ENCODE data around the gene HARS1. TPM values are rescaled to one million over a fixed set of nuclear protein-coding genes. Genes with fewer than 3 reads are reported as not detected.

Gene HARS1
- total and polyA plus RNA-seq, 2 of the 13 experiments (the other 11 are each of a cell fraction or from before 2014, with no cell fraction given): 36.9 to 66.2 TPM

GRCh38 chr5:140674211-140674610 is 17.0 kb downstream of the HARS1 start:
- TF ChIP-seq DBP (CRISPR knock-in tag; IDR thresholded peaks at IDR 0.05; ENCODE audit: not compliant biosample characterization): no peak
- in situ Hi-C loops (cut with HindIII; ENCODE audit: extremely low pct_ligation_motif_present, low pct_unique_long_range_greater_than_20kb) (no loop called here), intact Hi-C loops (cut with micrococcal nuclease; ENCODE audit: unreplicated experiment) (no loop called here)
- Histone ChIP-seq H3K4me1 (ENCODE audit: insufficient read depth, low read length) (no peaks in the 10 kb centered on the region), H3K27ac (ENCODE audit: extremely low read length, insufficient read depth, low read length) (no peak overlapping the region), H3K27me3 (ENCODE audit: control insufficient read depth in 1 of 2, insufficient read depth in 2 of 2, low read length in 2 of 2) (no peaks in the 10 kb centered on the region), H3K36me3 (replicated peaks in 1 of 2; ENCODE audit: control insufficient read depth in 1 of 2, insufficient read depth in 2 of 2, low read length in 2 of 2) (peaks cover 27 to 56% of the 10 kb centered on the region in 2 experiments; a peak in 4 of 5 replicates), H3K4me3 (replicated peaks in 1 of 3; ENCODE audit: insufficient read depth in 1 of 3, low read depth in 2 of 3, low read length in 3 of 3) (no peak overlapping the region), H3K9me3 (ENCODE audit: low read length) (no peaks in the 10 kb centered on the region), H4K20me1 (ENCODE audit: insufficient read depth, low read length) (no peaks in the 10 kb centered on the region), H2AFZ (ENCODE audit: low read length) (no peak overlapping the region), H3K79me2 (ENCODE audit: insufficient read depth, low read length) (no peaks in the 10 kb centered on the region), H3K9ac (ENCODE audit: insufficient read depth, low read depth, low read length) (no peak overlapping the region), H3K4me2 (ENCODE audit: low read depth, low read length) (no peak overlapping the region)
- ATAC-seq (peak; percentile 21), FAIRE-seq (no peak), DNase-seq (ENCODE audit: low spot score) (no peak)
- ChIA-PET CTCF (ENCODE audit: low intra/inter-chr PET ratio, low total read pairs) (no interaction called here), POLR2A (no interaction called here)
- BruUV-seq (replicated peaks): no TSS peak
- 91% methylated on average over 2 of the region's 2 CpGs for WGBS (ENCODE audit: low lambda C conversion rate)

GRCh38 chr5:140673187-140673976 is 17.8 kb downstream of the HARS1 start, which contains the start of gene DND1:
Gene DND1, minus strand, starts transcription at chr5:140673576. Its CDS starts 34 bp downstream, at chr5:140673542.
- TF ChIP-seq CREB1 (IDR thresholded peaks at IDR 0.05) (no peak), CREB1 (CRISPR knock-in tag; IDR thresholded peaks at IDR 0.05) (no peak), MEF2D (CRISPR knock-in tag; IDR thresholded peaks at IDR 0.05) (no peak), JUN (CRISPR knock-in tag; IDR thresholded peaks at IDR 0.05) (no peak), UBTF (CRISPR knock-in tag; IDR thresholded peaks at IDR 0.05) (0 out of 2 replicates have a peak, but pooled peaks have one; percentile 26), ZSCAN21 (CRISPR knock-in tag; IDR thresholded peaks at IDR 0.05; ENCODE audit: borderline replicate concordance) (no peak), E2F1 (CRISPR knock-in tag; IDR thresholded peaks at IDR 0.05) (no peak), RBFOX2 (IDR thresholded peaks at IDR 0.05; ENCODE audit: low read depth, low read length) (0 out of 2 replicates have a peak, but pooled peaks have one; percentile 26), POLR2G (IDR thresholded peaks at IDR 0.05; ENCODE audit: low read depth, low read length) (peak; percentile 48; the same call in 1 of the 2 replicates), ZFP36L2 (CRISPR knock-in tag; IDR thresholded peaks at IDR 0.05) (no peak), AGO2 (optimal IDR thresholded peaks at IDR 0.05; ENCODE audit: low read depth, low read length) (peak; percentile 93)
- ChIA-PET CTCF (ENCODE audit: low intra/inter-chr PET ratio, low total read pairs) (no interaction called here), POLR2A (no interaction called here)
- Histone ChIP-seq H2AFZ (ENCODE audit: low read length) (no peak within 1 kb of the TSS), H3K9ac (ENCODE audit: insufficient read depth, low read depth, low read length) (no peak within 1 kb of the TSS), H4K20me1 (ENCODE audit: insufficient read depth, low read length) (no peaks in the 10 kb centered on the region), H3K4me3 (replicated peaks in 1 of 3; ENCODE audit: insufficient read depth in 1 of 3, low read depth in 2 of 3, low read length in 3 of 3) (no peak within 1 kb of the TSS), H3K9me3 (ENCODE audit: low read length) (no peaks in the 10 kb centered on the region), H3K27ac (ENCODE audit: extremely low read length, insufficient read depth, low read length) (no peak within 1 kb of the TSS), H3K4me1 (ENCODE audit: insufficient read depth, low read length) (no peaks in the 10 kb centered on the region), H3K27me3 (ENCODE audit: control insufficient read depth in 1 of 2, insufficient read depth in 2 of 2, low read length in 2 of 2) (no peaks in the 10 kb centered on the region), H3K4me2 (ENCODE audit: low read depth, low read length) (no peak within 1 kb of the TSS), H3K36me3 (replicated peaks in 1 of 2; ENCODE audit: control insufficient read depth in 1 of 2, insufficient read depth in 2 of 2, low read length in 2 of 2) (peaks cover 30 to 59% of the 10 kb centered on the region in 2 experiments; a peak in 4 of 5 replicates), H3K79me2 (ENCODE audit: insufficient read depth, low read length) (no peaks in the 10 kb centered on the region)
- ATAC-seq (peak; percentile 4; the same call in 2 of the 3 replicates), FAIRE-seq (no peak), DNase-seq (ENCODE audit: low spot score) (no peak)
- intact Hi-C loops (cut with micrococcal nuclease; ENCODE audit: unreplicated experiment): no loop called here
- in situ Hi-C loops (cut with HindIII; ENCODE audit: extremely low pct_ligation_motif_present, low pct_unique_long_range_greater_than_20kb): no loop called here
- 97% methylated on average over 42 of the region's 45 CpGs for WGBS (ENCODE audit: low lambda C conversion rate)
- no TSS peak for BruUV-seq (replicated peaks)
